Measurements from ENCODE around the gene KCNIP2. TPM values are rescaled to one million over a fixed set of nuclear protein-coding genes. Genes with fewer than 3 reads are reported as not detected.

Gene KCNIP2
- total RNA-seq, 3 donors from 2014 or later = 11.9 to 90.4 (median 20.6) TPM

GRCh38 chr10:101832325-101832771 lies 11.3 kb downstream of the KCNIP2 start:
- Histone ChIP-seq H3K36me3 (no peaks in the 10 kb centered on the region), H3K27ac (no peak overlapping the region), H3K9me3 (no peaks in the 10 kb centered on the region), H3K4me3 (no peak overlapping the region), H3K4me1 (no peaks in the 10 kb centered on the region), H3K27me3 (no peaks in the 10 kb centered on the region)
- intact Hi-C loops (cut with DNase I; ENCODE audit: low total_unique reads) = no loop called here
- DNase-seq (ENCODE audit: low spot score in 2 of 2) = no peak
- no peak for TF ChIP-seq CTCF (IDR thresholded peaks at IDR 0.05)
- TF ChIP-seq POLR2A (IDR thresholded peaks at IDR 0.05) = no peak
- no peak for TF ChIP-seq POLR2AphosphoS5 (IDR thresholded peaks at IDR 0.05)

DNA sequence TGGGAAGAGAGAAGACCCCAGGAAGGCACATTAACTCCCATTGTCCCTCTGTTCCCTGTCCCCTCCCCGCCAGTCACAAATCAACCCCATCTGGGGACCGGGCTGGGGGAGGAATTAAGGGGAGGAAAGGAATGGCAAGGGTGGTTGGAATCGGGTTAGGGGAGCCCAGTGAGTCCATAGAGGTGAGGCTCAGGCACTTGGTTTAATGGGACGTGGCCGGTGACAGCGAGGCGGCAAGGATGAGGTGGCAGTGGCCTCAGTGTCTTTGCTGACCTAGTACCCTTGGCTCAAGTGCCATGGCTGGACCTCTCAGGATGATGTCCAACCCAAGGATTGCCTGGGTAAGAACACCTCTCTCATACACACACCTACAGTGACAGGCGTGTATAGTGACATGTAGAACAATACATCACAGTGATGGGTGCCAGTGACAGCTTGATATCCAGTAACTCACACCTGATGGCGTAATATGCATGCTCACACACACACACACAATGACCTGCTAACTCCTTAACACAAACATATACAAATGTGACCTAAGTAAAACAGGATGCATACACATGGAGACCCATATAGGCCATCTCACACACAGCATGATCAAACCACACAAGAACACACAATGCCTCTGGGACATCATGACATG lies 12.3 kb downstream of the KCNIP2 start:
- Histone ChIP-seq H3K27ac (peak overlapping the region; percentile 74 to 82), H3K36me3 (no peaks in the 10 kb centered on the region), H3K4me1 (no peaks in the 10 kb centered on the region), H3K9me3 (no peaks in the 10 kb centered on the region), H3K4me3 (peak overlapping the region; percentile 41 to 78 (median 62)), H3K27me3 (no peaks in the 10 kb centered on the region)
- no peak for TF ChIP-seq CTCF (IDR thresholded peaks at IDR 0.05)
- TF ChIP-seq POLR2A (IDR thresholded peaks at IDR 0.05) = no peak
- no peak for TF ChIP-seq POLR2AphosphoS5 (IDR thresholded peaks at IDR 0.05)
- no peak for DNase-seq (ENCODE audit: low spot score in 2 of 2)
- intact Hi-C loops (cut with DNase I; ENCODE audit: low total_unique reads) = no loop called here

DNA sequence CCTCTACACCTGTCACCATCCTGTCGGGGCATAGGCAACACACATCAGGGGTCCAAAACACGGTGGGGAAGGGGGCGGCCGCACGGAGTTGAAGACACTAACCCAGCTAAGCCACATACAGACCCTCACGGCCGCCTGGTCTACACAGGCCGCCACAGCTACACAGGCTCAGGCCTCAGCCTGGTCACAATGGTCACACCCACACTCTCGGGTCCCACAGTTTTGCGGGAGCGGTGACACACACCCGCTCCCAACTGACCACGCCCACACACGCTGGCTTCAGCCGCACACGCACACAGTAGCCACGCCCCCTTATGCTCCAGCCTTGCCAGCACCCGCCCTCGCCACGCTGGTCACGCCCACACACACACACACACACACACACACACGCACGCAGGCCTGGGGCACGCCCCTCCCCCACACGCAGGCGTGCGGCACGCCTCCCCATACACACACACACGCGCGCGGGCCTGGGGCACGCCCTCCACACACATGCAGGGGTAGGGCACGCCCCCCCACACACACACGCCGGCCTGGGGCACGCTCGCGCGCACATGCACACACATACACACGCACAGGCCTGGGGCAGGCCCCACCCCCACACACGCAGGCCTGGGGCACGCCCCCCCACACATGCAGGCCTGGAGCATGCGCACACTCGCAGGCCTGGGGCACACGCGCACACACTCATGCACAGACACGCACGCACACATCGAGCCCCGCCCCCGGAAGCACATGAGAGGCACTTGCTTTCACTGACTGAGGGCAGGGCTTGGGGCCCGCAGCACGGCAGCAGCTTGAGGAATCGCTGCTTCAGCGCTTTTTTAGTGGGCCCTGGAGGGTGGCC lies 13.1 kb downstream of the KCNIP2 start:
- Histone ChIP-seq H3K36me3 (no peaks in the 10 kb centered on the region), H3K27me3 (no peaks in the 10 kb centered on the region), H3K9me3 (no peaks in the 10 kb centered on the region), H3K27ac (peak overlapping the region; percentile 74 to 82), H3K4me3 (peak overlapping the region; percentile 41 to 78 (median 62)), H3K4me1 (no peaks in the 10 kb centered on the region)
- TF ChIP-seq POLR2AphosphoS5 (IDR thresholded peaks at IDR 0.05) (peak in 1 of 3 donors; percentile 31), POLR2A (IDR thresholded peaks at IDR 0.05) (no peak), CTCF (IDR thresholded peaks at IDR 0.05) (no peak)
- intact Hi-C loops (cut with DNase I; ENCODE audit: low total_unique reads) = no loop called here
- DNase-seq (ENCODE audit: low spot score in 2 of 2) = peak; percentile 87 to 89

DNA sequence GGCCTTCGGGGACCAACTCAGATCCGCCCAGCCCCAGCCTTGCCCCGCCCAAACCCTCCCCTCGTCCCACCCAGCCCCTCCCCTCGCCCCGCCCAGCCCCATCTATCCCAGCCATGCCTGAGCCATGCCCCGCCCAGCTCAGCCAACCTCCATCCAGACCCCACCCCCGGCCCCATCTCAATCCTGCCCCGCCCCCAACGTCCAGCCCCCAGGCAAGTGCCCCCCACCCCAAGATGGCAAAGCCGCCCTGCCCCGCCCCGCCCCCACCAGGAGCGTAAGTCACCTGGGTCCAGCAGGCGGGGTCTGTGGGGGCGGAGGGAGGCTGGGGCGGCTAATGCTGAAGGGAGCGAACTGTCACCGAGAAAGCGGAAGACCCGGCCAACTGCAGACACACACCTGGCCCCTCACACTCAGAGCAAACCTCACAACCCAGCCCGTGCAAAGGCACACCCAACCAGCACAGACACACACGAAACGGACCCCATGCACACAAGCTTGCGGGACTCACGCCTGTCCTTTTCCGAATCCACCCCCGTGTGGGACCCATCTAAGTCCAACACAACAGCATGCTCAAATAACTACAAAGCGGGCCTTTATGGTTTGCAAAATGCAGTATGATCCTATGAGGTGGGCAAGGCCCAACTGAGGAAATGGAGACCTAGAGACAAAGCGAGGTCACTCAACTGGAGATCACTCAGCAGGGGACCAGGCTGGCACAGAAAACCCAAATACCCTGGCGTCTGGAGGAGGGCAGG lies 13.9 kb downstream of the KCNIP2 start:
- intact Hi-C loops (cut with DNase I; ENCODE audit: low total_unique reads) = no loop called here
- no peaks in the 10 kb centered on the region for H3K9me3 ChIP-seq
- H3K27me3 ChIP-seq = no peaks in the 10 kb centered on the region
- H3K36me3 ChIP-seq = no peaks in the 10 kb centered on the region
- DNase-seq (ENCODE audit: low spot score in 2 of 2) = peak; percentile 51 to 64
- H3K27ac ChIP-seq = peak overlapping the region; percentile 70 to 82
- H3K4me1 ChIP-seq = no peaks in the 10 kb centered on the region
- TF ChIP-seq POLR2AphosphoS5 (IDR thresholded peaks at IDR 0.05) (no peak), CTCF (IDR thresholded peaks at IDR 0.05) (no peak), POLR2A (IDR thresholded peaks at IDR 0.05) (no peak)
- H3K4me3 ChIP-seq = peak overlapping the region; percentile 41 to 78 (median 62)
